Measurements from ENCODE around the gene TET3. TPM values are rescaled to one million over a fixed set of nuclear protein-coding genes. Genes with fewer than 3 reads are reported as not detected.

TET3 gene
- polyA plus RNA-seq, 3 donors, result 0.79 to 18.6 (median 1.4) TPM

DNA sequence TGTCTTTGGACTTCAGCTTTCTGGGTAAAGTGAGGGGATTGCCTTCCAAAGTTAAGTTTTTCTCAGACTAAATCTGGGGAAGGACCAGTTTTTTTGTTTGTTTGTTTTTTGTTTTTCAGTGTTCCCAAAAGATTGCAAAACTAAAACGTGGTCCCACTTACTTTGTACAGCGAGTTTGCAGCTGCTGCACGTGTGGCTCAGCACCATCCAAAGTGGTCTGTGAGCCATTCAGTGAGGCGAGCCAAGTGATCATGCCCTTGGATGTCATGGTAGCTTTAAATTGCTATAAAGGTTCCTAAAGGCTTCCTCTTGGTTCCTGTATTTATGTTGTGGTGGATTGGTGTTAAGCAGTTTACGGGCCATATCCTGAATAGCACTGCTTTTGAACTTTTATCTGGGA lies 23.0 kb downstream of the TET3 start:
- Mint-ChIP-seq H3K27ac (peak overlapping the region in 2 of 7 donors; percentile 35 to 77), H3K36me3 (peaks cover 45 to 87% of the 10 kb centered on the region in 2 donors), H3K4me1 (peaks cover 33% of the 10 kb centered on the region), H3K27me3 (ENCODE audit: low read depth in 3 of 3) (no peaks in the 10 kb centered on the region), H3K9me3 (no peaks in the 10 kb centered on the region), H3K4me3 (no peak overlapping the region)
- Histone ChIP-seq H4K20me1 (ENCODE audit: insufficient read depth, low read length) (peaks cover 100% of the 10 kb centered on the region), H3K4me1 (ENCODE audit: control insufficient read depth in 1 of 2, insufficient read depth in 2 of 2, low read length in 2 of 2) (peaks cover 5% of the 10 kb centered on the region in 2 donors), H3K9me3 (replicated peaks in 1 of 2; ENCODE audit: control insufficient read depth in 1 of 2, insufficient read depth in 1 of 2, low read length in 2 of 2) (no peaks in the 10 kb centered on the region), H3K36me3 (replicated peaks in 1 of 2; ENCODE audit: control insufficient read depth in 1 of 2, insufficient read depth in 2 of 2, low read length in 2 of 2) (peaks cover 41 to 89% of the 10 kb centered on the region in 2 donors), H3K4me2 (replicated peaks; ENCODE audit: extremely low read depth, low read length, poor library complexity, severe bottlenecking) (no peak overlapping the region), H3K9ac (ENCODE audit: insufficient read depth, low read length, poor library complexity, severe bottlenecking) (no peak overlapping the region), H3K4me3 (replicated peaks in 1 of 3; ENCODE audit: low read depth in 2 of 3, low read length in 3 of 3) (no peak overlapping the region), H2AFZ (ENCODE audit: insufficient read depth, low read depth, low read length, poor library complexity, severe bottlenecking) (no peak overlapping the region), H3K27me3 (ENCODE audit: control insufficient read depth in 2 of 2, insufficient read depth in 2 of 2, low read length in 2 of 2) (no peaks in the 10 kb centered on the region), H3K27ac (ENCODE audit: low read depth in 1 of 2, low read length in 2 of 2) (peak overlapping the region in 1 of 2 donors; percentile 28), H3K79me2 (ENCODE audit: insufficient read depth, low read length) (peaks cover 100% of the 10 kb centered on the region)
- TF ChIP-seq, protein P1, sequence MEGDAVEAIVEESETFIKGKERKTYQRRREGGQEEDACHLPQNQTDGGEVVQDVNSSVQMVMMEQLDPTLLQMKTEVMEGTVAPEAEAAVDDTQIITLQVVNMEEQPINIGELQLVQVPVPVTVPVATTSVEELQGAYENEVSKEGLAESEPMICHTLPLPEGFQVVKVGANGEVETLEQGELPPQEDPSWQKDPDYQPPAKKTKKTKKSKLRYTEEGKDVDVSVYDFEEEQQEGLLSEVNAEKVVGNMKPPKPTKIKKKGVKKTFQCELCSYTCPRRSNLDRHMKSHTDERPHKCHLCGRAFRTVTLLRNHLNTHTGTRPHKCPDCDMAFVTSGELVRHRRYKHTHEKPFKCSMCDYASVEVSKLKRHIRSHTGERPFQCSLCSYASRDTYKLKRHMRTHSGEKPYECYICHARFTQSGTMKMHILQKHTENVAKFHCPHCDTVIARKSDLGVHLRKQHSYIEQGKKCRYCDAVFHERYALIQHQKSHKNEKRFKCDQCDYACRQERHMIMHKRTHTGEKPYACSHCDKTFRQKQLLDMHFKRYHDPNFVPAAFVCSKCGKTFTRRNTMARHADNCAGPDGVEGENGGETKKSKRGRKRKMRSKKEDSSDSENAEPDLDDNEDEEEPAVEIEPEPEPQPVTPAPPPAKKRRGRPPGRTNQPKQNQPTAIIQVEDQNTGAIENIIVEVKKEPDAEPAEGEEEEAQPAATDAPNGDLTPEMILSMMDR (IDR thresholded peaks at IDR 0.05), result no peak
- intact Hi-C loops (cut with micrococcal nuclease), result loop anchor here in 1 of 2 donors (10.0 kb wide), 1 partner anchor 67 kb away; no protein-coding TSS in a partner anchor
- 75% methylated on average over 4 of the region's 5 CpGs for WGBS (ENCODE audit: insufficient coverage)
- DNase-seq, result no peak

DNA sequence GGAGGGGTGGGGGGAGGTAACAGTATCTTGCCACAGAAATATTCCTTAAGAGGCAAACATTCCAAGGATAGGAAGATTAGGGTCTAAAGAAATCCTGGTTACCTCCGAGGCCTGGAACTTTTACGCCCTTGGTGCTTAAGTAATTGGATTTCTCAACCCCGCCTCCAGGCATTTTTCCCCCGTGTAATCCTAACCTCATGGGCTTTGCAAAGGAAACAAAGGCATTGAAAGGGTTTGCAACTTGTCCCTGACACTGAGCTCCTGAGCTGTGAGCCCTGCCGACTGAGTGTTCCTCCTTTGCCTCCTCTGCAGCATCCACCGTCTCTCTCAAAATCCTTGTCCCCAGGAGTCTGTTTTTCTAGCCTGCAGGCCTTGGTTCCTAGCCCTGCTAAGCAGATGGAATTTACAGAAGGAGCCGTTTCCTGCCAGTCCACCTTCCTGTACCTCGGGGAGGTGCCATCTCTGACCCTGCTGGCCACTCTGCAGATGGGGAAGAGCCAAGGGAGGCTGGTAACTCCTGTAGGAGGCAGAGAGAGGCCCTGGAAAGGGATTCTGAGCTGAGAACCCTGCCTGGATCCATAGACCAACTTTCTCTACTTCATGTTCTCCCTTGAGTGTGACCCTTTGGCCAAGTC lies 24.2 kb downstream of the TET3 start:
- no peaks in the 10 kb centered on the region for H3K27me3 ChIP-seq (ENCODE audit: control insufficient read depth in 2 of 2, insufficient read depth in 2 of 2, low read length in 2 of 2)
- H3K4me3 ChIP-seq (replicated peaks in 1 of 3; ENCODE audit: low read depth in 2 of 3, low read length in 3 of 3), result no peak overlapping the region
- H3K36me3 ChIP-seq (replicated peaks in 1 of 2; ENCODE audit: control insufficient read depth in 1 of 2, insufficient read depth in 2 of 2, low read length in 2 of 2), result peaks cover 41 to 91% of the 10 kb centered on the region in 2 donors
- Mint-ChIP-seq H3K27ac (peak overlapping the region in 2 of 7 donors; percentile 67 to 86), H3K4me1 (peaks cover 23% of the 10 kb centered on the region), H3K4me3 (no peak overlapping the region), H3K9me3 (no peaks in the 10 kb centered on the region), H3K36me3 (peaks cover 42 to 83% of the 10 kb centered on the region in 2 donors), H3K27me3 (ENCODE audit: low read depth in 3 of 3) (no peaks in the 10 kb centered on the region)
- no peak for DNase-seq
- 95% methylated on average over 5 of the region's 8 CpGs for WGBS (ENCODE audit: insufficient coverage)
- H3K4me2 ChIP-seq (replicated peaks; ENCODE audit: extremely low read depth, low read length, poor library complexity, severe bottlenecking), result no peak overlapping the region
- no peaks in the 10 kb centered on the region for H3K9me3 ChIP-seq (replicated peaks in 1 of 2; ENCODE audit: control insufficient read depth in 1 of 2, insufficient read depth in 1 of 2, low read length in 2 of 2)
- H3K4me1 ChIP-seq (ENCODE audit: control insufficient read depth in 1 of 2, insufficient read depth in 2 of 2, low read length in 2 of 2), result no peaks in the 10 kb centered on the region
- intact Hi-C loops (cut with micrococcal nuclease), result loop anchor here in 1 of 2 donors (10.0 kb wide), 1 partner anchor 66 kb away; no protein-coding TSS in a partner anchor
- peak overlapping the region in 1 of 2 donors; percentile 3 for H3K27ac ChIP-seq (ENCODE audit: low read depth in 1 of 2, low read length in 2 of 2)
- TF ChIP-seq, protein P1 (IDR thresholded peaks at IDR 0.05), result no peak
- peaks cover 100% of the 10 kb centered on the region for H4K20me1 ChIP-seq (ENCODE audit: insufficient read depth, low read length)
- no peak overlapping the region for H2AFZ ChIP-seq (ENCODE audit: insufficient read depth, low read depth, low read length, poor library complexity, severe bottlenecking)
- peaks cover 100% of the 10 kb centered on the region for H3K79me2 ChIP-seq (ENCODE audit: insufficient read depth, low read length)
- no peak overlapping the region for H3K9ac ChIP-seq (ENCODE audit: insufficient read depth, low read length, poor library complexity, severe bottlenecking)
